Fibroblast of lung (primary cell): ENCODE measurements around the gene NOL7.

Experiments used
- CTCF ChIP-seq, 2 donors: IDR thresholded peaks in 1 of 2; conservative IDR thresholded peaks in 1 of 2; 1 replicate in 1 of 2; 2 replicates in 1 of 2; pipeline ENCODE4 v1.5.1; 2011 to 2012; ENCODE audit warnings: low read length in 2 of 2, control low read depth in 1 of 2, inconsistent platforms in 1 of 2, low read depth in 1 of 2, mild to moderate bottlenecking in 1 of 2
- EZH2 ChIP-seq: IDR thresholded peaks from 2 replicates; pipeline ENCODE4 v1.5.1; 2012; ENCODE audit warnings: low read length, control low read depth, mild to moderate bottlenecking; ENCODE audit errors: missing control alignments

DNA sequence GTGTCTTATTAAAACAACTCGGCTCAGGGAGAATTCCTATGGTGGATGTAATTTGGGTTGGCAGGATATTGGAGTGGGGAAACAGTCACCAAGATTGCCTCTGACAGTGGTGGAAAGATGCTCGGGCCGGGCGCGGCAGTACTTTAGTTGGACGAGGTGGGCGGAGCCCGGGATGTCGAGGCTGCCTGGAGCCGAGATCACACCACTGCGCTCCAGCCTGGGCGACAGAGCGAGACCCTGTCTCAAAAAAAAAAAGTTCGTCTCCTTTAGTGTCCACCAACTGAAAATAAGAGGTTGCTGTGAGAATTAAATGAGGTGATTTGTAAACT lies 621 bp downstream of the NOL7 start:
- no peak for TF ChIP-seq CTCF (conservative IDR thresholded peaks at IDR 0.05 in 1 of 2, IDR thresholded peaks at IDR 0.05 in 1 of 2; ENCODE audit: low read depth in 1 of 2, low read length in 2 of 2)
- TF ChIP-seq EZH2 = no peak
